HL-60 (cell line): ENCODE results near the gene DYNC1H1.

Experiments used
- GABPA ChIP-seq: IDR thresholded peaks from 2 replicates; pipeline ENCODE4 v1.6.1; 2012; ENCODE audit warnings: low read depth
- POLR2AphosphoS5 ChIP-seq: IDR thresholded peaks from 2 replicates; pipeline ENCODE4 v1.6.1; 2012; ENCODE audit warnings: low read depth
- REST ChIP-seq: IDR thresholded peaks from 2 replicates; pipeline ENCODE4 v1.6.1; 2012; ENCODE audit warnings: low read depth; ENCODE audit not compliant: insufficient replicate concordance
- SPI1 ChIP-seq: IDR thresholded peaks from 2 replicates; pipeline ENCODE4 v1.6.1; 2012; ENCODE audit warnings: low read depth, mild to moderate bottlenecking, borderline replicate concordance
- TF ChIP-seq, protein P1 (sequence below): IDR thresholded peaks from one replicate; pipeline ENCODE4 v1.5.1; 2011; ENCODE audit warnings: low read length, control low read depth, inconsistent platforms; ENCODE audit not compliant: insufficient read depth

DNA sequence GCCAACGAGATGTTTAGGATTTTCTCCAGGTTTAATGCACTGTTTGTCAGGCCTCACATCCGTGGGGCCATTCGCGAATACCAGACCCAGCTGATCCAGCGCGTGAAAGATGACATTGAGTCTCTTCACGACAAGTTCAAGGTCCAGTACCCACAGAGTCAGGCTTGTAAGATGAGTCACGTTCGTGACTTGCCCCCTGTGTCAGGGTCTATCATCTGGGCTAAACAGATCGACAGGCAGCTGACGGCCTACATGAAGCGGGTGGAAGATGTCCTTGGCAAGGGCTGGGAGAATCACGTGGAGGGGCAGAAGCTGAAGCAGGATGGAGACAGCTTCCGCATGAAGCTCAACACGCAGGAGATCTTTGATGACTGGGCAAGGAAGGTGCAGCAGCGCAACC lies 21.6 kb downstream of the DYNC1H1 start:
- TF ChIP-seq, protein P1, sequence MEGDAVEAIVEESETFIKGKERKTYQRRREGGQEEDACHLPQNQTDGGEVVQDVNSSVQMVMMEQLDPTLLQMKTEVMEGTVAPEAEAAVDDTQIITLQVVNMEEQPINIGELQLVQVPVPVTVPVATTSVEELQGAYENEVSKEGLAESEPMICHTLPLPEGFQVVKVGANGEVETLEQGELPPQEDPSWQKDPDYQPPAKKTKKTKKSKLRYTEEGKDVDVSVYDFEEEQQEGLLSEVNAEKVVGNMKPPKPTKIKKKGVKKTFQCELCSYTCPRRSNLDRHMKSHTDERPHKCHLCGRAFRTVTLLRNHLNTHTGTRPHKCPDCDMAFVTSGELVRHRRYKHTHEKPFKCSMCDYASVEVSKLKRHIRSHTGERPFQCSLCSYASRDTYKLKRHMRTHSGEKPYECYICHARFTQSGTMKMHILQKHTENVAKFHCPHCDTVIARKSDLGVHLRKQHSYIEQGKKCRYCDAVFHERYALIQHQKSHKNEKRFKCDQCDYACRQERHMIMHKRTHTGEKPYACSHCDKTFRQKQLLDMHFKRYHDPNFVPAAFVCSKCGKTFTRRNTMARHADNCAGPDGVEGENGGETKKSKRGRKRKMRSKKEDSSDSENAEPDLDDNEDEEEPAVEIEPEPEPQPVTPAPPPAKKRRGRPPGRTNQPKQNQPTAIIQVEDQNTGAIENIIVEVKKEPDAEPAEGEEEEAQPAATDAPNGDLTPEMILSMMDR, result no peak
- TF ChIP-seq REST, result no peak
- no peak for TF ChIP-seq POLR2AphosphoS5
- no peak for TF ChIP-seq GABPA
- TF ChIP-seq SPI1, result no peak
